ENCODE measurements around the gene LYZL4.

DNA sequence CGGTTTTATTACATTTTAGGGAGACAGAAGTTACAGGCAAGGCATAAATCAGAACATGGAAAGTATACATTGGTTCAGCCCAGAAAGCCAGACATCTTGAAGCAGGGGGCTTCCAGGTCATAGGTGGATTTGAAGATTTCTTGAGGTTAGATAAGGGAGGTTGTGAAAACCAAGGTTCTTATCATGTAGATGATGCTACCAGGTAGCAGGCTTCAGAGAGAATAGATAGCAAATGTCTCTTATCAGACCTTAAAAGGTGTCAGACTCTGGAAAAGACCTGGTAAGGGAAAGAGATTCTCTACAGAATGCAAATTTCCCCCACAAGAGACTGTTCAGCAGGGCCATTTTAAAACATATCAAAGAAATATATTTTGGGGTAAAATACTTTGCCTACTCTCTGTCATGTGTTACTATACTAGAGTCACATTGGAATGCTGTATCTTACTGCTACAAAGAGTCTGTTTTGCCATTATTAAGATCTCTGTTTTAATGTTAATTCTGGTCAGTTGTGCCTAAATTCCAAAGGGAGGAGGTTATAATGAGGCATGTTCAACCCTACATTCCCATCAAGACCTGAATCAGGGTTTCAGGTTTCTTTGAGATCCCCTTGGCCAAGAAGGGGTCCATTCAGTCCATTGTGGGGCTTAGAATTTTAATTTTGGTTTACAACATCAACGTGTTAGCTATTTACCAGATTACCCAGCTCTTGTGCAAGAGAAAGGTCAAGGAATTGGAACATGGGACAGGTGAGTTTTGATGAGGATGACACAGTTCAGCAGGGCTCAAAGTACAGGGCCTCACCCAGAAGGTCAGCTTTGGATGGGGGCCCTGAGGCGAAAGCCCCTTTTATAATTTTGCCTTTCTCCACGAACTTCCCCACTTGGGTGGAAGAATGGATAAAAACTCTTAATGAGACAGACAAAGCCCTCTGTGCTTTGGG lies 36.0 kb upstream of the LYZL4 start:
- TF ChIP-seq, protein P1, sequence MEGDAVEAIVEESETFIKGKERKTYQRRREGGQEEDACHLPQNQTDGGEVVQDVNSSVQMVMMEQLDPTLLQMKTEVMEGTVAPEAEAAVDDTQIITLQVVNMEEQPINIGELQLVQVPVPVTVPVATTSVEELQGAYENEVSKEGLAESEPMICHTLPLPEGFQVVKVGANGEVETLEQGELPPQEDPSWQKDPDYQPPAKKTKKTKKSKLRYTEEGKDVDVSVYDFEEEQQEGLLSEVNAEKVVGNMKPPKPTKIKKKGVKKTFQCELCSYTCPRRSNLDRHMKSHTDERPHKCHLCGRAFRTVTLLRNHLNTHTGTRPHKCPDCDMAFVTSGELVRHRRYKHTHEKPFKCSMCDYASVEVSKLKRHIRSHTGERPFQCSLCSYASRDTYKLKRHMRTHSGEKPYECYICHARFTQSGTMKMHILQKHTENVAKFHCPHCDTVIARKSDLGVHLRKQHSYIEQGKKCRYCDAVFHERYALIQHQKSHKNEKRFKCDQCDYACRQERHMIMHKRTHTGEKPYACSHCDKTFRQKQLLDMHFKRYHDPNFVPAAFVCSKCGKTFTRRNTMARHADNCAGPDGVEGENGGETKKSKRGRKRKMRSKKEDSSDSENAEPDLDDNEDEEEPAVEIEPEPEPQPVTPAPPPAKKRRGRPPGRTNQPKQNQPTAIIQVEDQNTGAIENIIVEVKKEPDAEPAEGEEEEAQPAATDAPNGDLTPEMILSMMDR (conservative IDR thresholded peaks at IDR 0.05) = no peak
- no peak for TF ChIP-seq ZFX (IDR thresholded peaks at IDR 0.05)
